ENCODE results near the gene IKZF1.

IKZF1 gene

DNA sequence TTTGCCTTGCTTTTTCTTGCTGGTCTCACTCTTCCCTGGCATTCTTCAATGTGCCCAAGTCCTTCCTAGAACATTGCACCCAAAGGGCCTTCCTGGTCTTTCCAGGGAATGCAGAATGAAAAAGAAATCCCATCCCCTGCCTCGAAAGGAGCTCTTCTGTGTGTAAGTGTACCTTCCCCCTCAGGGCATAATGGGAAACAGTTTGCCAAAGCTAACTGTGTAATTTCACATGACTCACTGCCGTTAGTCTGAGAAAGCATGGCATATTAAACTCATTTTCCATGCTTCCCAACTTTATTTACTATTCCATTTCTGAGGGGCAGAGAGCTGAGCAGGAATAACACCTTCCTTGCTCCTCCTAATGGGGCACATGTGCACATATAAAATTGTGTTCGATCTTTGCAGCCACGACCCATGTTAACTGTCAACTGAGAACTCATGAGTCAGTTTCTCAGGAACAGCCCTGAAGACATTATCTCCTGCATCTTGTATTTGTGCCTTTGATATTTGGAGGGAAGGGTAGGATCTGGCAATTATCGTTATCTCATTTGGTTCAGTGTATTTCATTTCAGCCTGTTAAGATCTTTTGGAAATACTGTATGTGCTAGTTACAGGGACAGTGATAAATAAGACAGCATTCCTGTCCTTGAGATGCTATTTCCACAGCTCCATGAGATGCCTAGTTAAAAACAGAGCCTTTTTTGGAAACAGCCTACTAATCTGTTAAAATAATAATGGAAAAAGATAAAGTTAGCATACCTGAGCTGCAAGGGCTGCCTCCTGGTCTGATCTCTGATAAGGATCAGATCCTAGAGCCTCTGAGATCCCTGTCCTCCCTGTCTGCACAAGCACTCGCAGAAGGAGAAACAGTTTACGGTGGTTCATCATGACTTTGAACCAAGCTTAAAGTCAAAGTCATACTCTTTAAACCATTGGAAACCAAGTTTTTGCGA lies 42.3 kb downstream of the IKZF1 start:
- peaks cover 29% of the 10 kb centered on the region for H3K4me1 ChIP-seq (ENCODE audit: insufficient read depth, low read length, poor library complexity, severe bottlenecking)
- H3K4me3 ChIP-seq (ENCODE audit: low read length, poor library complexity, severe bottlenecking), result no peak overlapping the region
- H4K20me1 ChIP-seq (ENCODE audit: insufficient read depth, low read length, poor library complexity, severe bottlenecking), result peaks cover 18% of the 10 kb centered on the region
- TF ChIP-seq CTCF (conservative IDR thresholded peaks at IDR 0.05; ENCODE audit: low read length) (no peak), EZH2phosphoT487 (IDR thresholded peaks at IDR 0.05; ENCODE audit: borderline replicate concordance) (no peak)
- H3K9me2 ChIP-seq (replicated peaks; ENCODE audit: low read depth, low read length), result no peaks in the 10 kb centered on the region
- no peaks in the 10 kb centered on the region for H3K27me3 ChIP-seq (ENCODE audit: insufficient read depth, low read length, poor library complexity, severe bottlenecking)
- H3K4me2 ChIP-seq (ENCODE audit: low read depth, low read length, poor library complexity, severe bottlenecking), result no peak overlapping the region
- H3K36me3 ChIP-seq (ENCODE audit: insufficient read depth, low read length), result peaks cover 91% of the 10 kb centered on the region; the same call in 1 of the 2 replicates
- no peak overlapping the region for H3K9ac ChIP-seq (ENCODE audit: low read depth, low read length, poor library complexity, severe bottlenecking)
- no peaks in the 10 kb centered on the region for H3F3A ChIP-seq (ENCODE audit: low read depth)
- H2AFZ ChIP-seq (ENCODE audit: low read length), result no peak overlapping the region
- H3K9me3 ChIP-seq (ENCODE audit: insufficient read depth, low read depth, low read length), result no peaks in the 10 kb centered on the region
- H3K79me2 ChIP-seq (ENCODE audit: insufficient read depth, low read length), result peaks cover 98% of the 10 kb centered on the region

DNA sequence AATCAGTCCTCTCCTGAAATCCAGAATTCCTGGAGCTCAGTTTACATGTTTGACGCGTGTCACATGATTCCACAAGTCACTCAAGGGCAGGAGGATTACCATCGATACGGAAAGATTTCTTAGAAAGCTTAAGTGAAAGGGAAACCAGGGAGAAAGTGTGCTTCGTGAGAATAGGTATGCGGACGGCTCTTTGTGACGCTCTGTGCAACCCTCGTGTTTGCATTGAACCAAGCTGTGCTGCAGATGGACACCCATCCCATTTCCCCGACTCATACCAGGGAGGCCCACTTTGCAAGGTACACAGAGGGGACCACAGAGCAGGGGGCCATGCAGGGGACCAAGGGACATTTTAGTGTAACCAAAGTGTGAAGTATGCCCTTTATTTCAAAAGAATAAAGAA lies 43.2 kb downstream of the IKZF1 start:
- peaks cover 98% of the 10 kb centered on the region for H3K79me2 ChIP-seq (ENCODE audit: insufficient read depth, low read length)
- TF ChIP-seq EZH2phosphoT487 (IDR thresholded peaks at IDR 0.05; ENCODE audit: borderline replicate concordance) (no peak), CTCF (conservative IDR thresholded peaks at IDR 0.05; ENCODE audit: low read length) (no peak)
- H4K20me1 ChIP-seq (ENCODE audit: insufficient read depth, low read length, poor library complexity, severe bottlenecking), result peaks cover 24% of the 10 kb centered on the region
- H3K4me1 ChIP-seq (ENCODE audit: insufficient read depth, low read length, poor library complexity, severe bottlenecking), result peaks cover 20% of the 10 kb centered on the region
- H3K9ac ChIP-seq (ENCODE audit: low read depth, low read length, poor library complexity, severe bottlenecking), result no peak overlapping the region
- no peak overlapping the region for H3K4me3 ChIP-seq (ENCODE audit: low read length, poor library complexity, severe bottlenecking)
- no peaks in the 10 kb centered on the region for H3K9me2 ChIP-seq (replicated peaks; ENCODE audit: low read depth, low read length)
- H2AFZ ChIP-seq (ENCODE audit: low read length), result no peak overlapping the region
- no peaks in the 10 kb centered on the region for H3F3A ChIP-seq (ENCODE audit: low read depth)
- no peak overlapping the region for H3K4me2 ChIP-seq (ENCODE audit: low read depth, low read length, poor library complexity, severe bottlenecking)
- H3K36me3 ChIP-seq (ENCODE audit: insufficient read depth, low read length), result peaks cover 90% of the 10 kb centered on the region; the same call in 1 of the 2 replicates
- H3K9me3 ChIP-seq (ENCODE audit: insufficient read depth, low read depth, low read length), result no peaks in the 10 kb centered on the region
- H3K27me3 ChIP-seq (ENCODE audit: insufficient read depth, low read length, poor library complexity, severe bottlenecking), result no peaks in the 10 kb centered on the region

DNA sequence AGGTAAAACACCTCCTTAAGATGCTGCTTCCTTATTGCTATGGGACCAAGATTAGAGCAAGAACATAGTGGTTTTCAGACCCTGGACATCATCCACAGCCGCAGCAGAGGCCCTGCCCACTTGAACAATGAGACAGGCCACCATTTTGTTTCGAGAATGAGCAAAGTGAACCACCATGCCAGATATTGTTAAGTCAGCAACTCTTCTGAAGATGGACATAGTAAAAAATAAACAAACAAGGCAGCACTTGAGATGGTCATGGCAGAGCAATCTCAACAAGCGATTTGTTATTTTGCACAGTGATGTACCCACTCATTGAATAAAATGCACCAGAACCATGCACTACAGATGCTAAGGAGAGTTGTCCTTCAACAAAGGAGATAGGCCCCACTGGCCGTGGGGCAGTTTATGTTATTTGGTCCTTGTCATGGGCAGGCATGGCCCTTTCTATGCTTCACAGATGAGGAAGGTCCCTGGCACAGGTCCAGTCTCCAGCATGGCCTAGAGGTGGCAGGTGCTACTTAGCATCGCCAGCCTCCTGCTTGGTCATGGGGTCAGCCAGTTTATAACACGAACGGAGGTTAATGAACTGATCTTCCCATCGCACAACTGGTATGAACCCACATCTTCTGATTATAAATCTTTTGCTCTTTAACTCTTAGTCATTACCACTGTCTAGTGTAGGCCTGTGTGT lies 44.1 kb downstream of the IKZF1 start:
- Histone ChIP-seq H3F3A (ENCODE audit: low read depth) (no peaks in the 10 kb centered on the region), H3K4me3 (ENCODE audit: low read length, poor library complexity, severe bottlenecking) (no peak overlapping the region), H3K4me1 (ENCODE audit: insufficient read depth, low read length, poor library complexity, severe bottlenecking) (peaks cover 19% of the 10 kb centered on the region), H3K9me2 (replicated peaks; ENCODE audit: low read depth, low read length) (no peaks in the 10 kb centered on the region), H3K36me3 (ENCODE audit: insufficient read depth, low read length) (peaks cover 91% of the 10 kb centered on the region; the same call in 1 of the 2 replicates), H3K27me3 (ENCODE audit: insufficient read depth, low read length, poor library complexity, severe bottlenecking) (no peaks in the 10 kb centered on the region), H3K9me3 (ENCODE audit: insufficient read depth, low read depth, low read length) (no peaks in the 10 kb centered on the region), H3K4me2 (ENCODE audit: low read depth, low read length, poor library complexity, severe bottlenecking) (no peak overlapping the region), H3K79me2 (ENCODE audit: insufficient read depth, low read length) (peaks cover 100% of the 10 kb centered on the region), H2AFZ (ENCODE audit: low read length) (no peak overlapping the region), H4K20me1 (ENCODE audit: insufficient read depth, low read length, poor library complexity, severe bottlenecking) (peaks cover 24% of the 10 kb centered on the region), H3K9ac (ENCODE audit: low read depth, low read length, poor library complexity, severe bottlenecking) (no peak overlapping the region)
- TF ChIP-seq EZH2phosphoT487 (IDR thresholded peaks at IDR 0.05; ENCODE audit: borderline replicate concordance) (no peak), CTCF (conservative IDR thresholded peaks at IDR 0.05; ENCODE audit: low read length) (no peak)

Measured in Loucy (cell line).